OCI-LY7 (cell line): ENCODE data around the gene SDF4.

ENCODE experiments used
- CTCF ChIP-seq: fragments of 200-600 bp; sonication (generic); conservative IDR thresholded peaks from 2 replicates; pipeline ENCODE4 v1.5.1; 2014; ENCODE audit warnings: mild to moderate bottlenecking, antibody characterized with exemption, low read length, moderate library complexity, mixed read lengths
- EZH2phosphoT487 ChIP-seq: fragments of 200-600 bp; sonication (generic); IDR thresholded peaks from 2 replicates; pipeline ENCODE4 v1.6.1; 2018; ENCODE audit warnings: low read depth, borderline replicate concordance, mild to moderate bottlenecking, mixed run types, antibody characterized with exemption, low read length, moderate library complexity, mixed read lengths

- TF ChIP-seq CTCF (no peak), EZH2phosphoT487 (no peak)
Measured at GRCh38 chr1:1216770-1217620, 14.8 kb downstream of the SDF4 start.
